ENCODE results near the gene KNTC1. TPM values are rescaled to one million over a fixed set of nuclear protein-coding genes. Genes with fewer than 3 reads are reported as not detected.

Gene KNTC1
- polyA plus RNA-seq, 6 donors from 2014 or later: 2.1 to 6.3 (median 3.7) TPM; not detected in 1

- H3K36me3 Mint-ChIP-seq: peaks cover 25 to 29% of the 10 kb centered on the region in 2 donors
Observed at GRCh38 chr12:122516544-122517361, 10.3 kb upstream of the KNTC1 start.

GRCh38 chr12:122517877-122518276 is 9.2 kb upstream of the KNTC1 start:
- Mint-ChIP-seq H3K27ac (peak overlapping the region in 1 of 6 donors; percentile 9), H3K36me3 (peaks cover 25 to 29% of the 10 kb centered on the region in 2 donors), H3K4me3 (no peak overlapping the region), H3K4me1 (peaks cover 11 to 19% (median 15%) of the 10 kb centered on the region in 3 donors), H3K9me3 (no peaks in the 10 kb centered on the region), H3K27me3 (no peaks in the 10 kb centered on the region)
- no peak for ATAC-seq (ENCODE audit: low read depth in 2 of 2)
- no peak for DNase-seq

More at GRCh38 chr12:122516544-122517361, 10.3 kb upstream of the KNTC1 start:
- H3K4me3 Mint-ChIP-seq: peak overlapping the region in 1 of 8 donors; percentile 31
- ATAC-seq (ENCODE audit: low read depth in 2 of 2): no peak
- H3K27ac Mint-ChIP-seq: peak overlapping the region in 3 of 6 donors; percentile 9 to 85 (median 84)
- H3K9me3 Mint-ChIP-seq: no peaks in the 10 kb centered on the region
- no peak for DNase-seq
- H3K4me1 Mint-ChIP-seq: peaks cover 7 to 12% (median 7%) of the 10 kb centered on the region in 3 donors
- no peaks in the 10 kb centered on the region for H3K27me3 Mint-ChIP-seq

GRCh38 chr12:122518908-122519307 is 8.1 kb upstream of the KNTC1 start:
- no peak for DNase-seq
- Mint-ChIP-seq H3K36me3 (peaks cover 25 to 29% of the 10 kb centered on the region in 2 donors), H3K27ac (no peak overlapping the region), H3K27me3 (no peaks in the 10 kb centered on the region), H3K4me3 (no peak overlapping the region), H3K9me3 (no peaks in the 10 kb centered on the region), H3K4me1 (peaks cover 17 to 29% (median 26%) of the 10 kb centered on the region in 3 donors)
- no peak for ATAC-seq (ENCODE audit: low read depth in 2 of 2)

- Mint-ChIP-seq H3K4me1 (peaks cover 22 to 34% (median 31%) of the 10 kb centered on the region in 3 donors), H3K9me3 (no peaks in the 10 kb centered on the region), H3K36me3 (peaks cover 25 to 29% of the 10 kb centered on the region in 2 donors), H3K27ac (no peak overlapping the region), H3K4me3 (no peak overlapping the region), H3K27me3 (no peaks in the 10 kb centered on the region)
- ATAC-seq (ENCODE audit: low read depth in 2 of 2): no peak
- DNase-seq: no peak
Observed at GRCh38 chr12:122519418-122519817, 7.6 kb upstream of the KNTC1 start.

- Mint-ChIP-seq H3K27me3 (no peaks in the 10 kb centered on the region), H3K4me1 (peaks cover 22 to 42% (median 41%) of the 10 kb centered on the region in 3 donors), H3K36me3 (peaks cover 25 to 29% of the 10 kb centered on the region in 2 donors), H3K27ac (peak overlapping the region in 2 of 6 donors; percentile 36 to 67), H3K4me3 (no peak overlapping the region), H3K9me3 (no peaks in the 10 kb centered on the region)
- no peak for DNase-seq
- no peak for ATAC-seq (ENCODE audit: low read depth in 2 of 2)
Observed at GRCh38 chr12:122520676-122521075, 6.4 kb upstream of the KNTC1 start.

- H3K27ac Mint-ChIP-seq: peak overlapping the region in 3 of 6 donors; percentile 8 to 76 (median 71)
- H3K27me3 Mint-ChIP-seq: no peaks in the 10 kb centered on the region
- peaks cover 14 to 17% of the 10 kb centered on the region in 2 donors for H3K36me3 Mint-ChIP-seq
- H3K9me3 Mint-ChIP-seq: no peaks in the 10 kb centered on the region
- ATAC-seq (ENCODE audit: low read depth in 2 of 2): no peak
- peaks cover 22 to 42% (median 41%) of the 10 kb centered on the region in 3 donors for H3K4me1 Mint-ChIP-seq
- DNase-seq: no peak
- H3K4me3 Mint-ChIP-seq: peak overlapping the region in 5 of 8 donors; percentile 24 to 93 (median 48)
Observed at GRCh38 chr12:122523280-122523679, 3.8 kb upstream of the KNTC1 start.

GRCh38 chr12:122523846-122524718 is 3.0 kb upstream of the KNTC1 start:
- peaks cover 14 to 17% of the 10 kb centered on the region in 2 donors for H3K36me3 Mint-ChIP-seq
- H3K27ac Mint-ChIP-seq: peak overlapping the region in 2 of 6 donors; percentile 8 to 72
- DNase-seq (no peak), ATAC-seq (ENCODE audit: low read depth in 2 of 2) (no peak)
- no peaks in the 10 kb centered on the region for H3K9me3 Mint-ChIP-seq
- peak overlapping the region in 5 of 8 donors; percentile 24 to 93 (median 60) for H3K4me3 Mint-ChIP-seq
- H3K27me3 Mint-ChIP-seq: no peaks in the 10 kb centered on the region
- H3K4me1 Mint-ChIP-seq: peaks cover 22 to 42% (median 41%) of the 10 kb centered on the region in 3 donors

- H3K4me1 Mint-ChIP-seq: peaks cover 11 to 28% (median 22%) of the 10 kb centered on the region in 3 donors
- no peaks in the 10 kb centered on the region for H3K9me3 Mint-ChIP-seq
- no peaks in the 10 kb centered on the region for H3K27me3 Mint-ChIP-seq
- H3K36me3 Mint-ChIP-seq: no peaks in the 10 kb centered on the region
- no peak overlapping the region for H3K4me3 Mint-ChIP-seq
- ATAC-seq (ENCODE audit: low read depth in 2 of 2) (peak in 1 of 2 donors; percentile 3), DNase-seq (peak; percentile 21)
- no peak overlapping the region for H3K27ac Mint-ChIP-seq
Observed at GRCh38 chr12:122527478-122527944, 462 bp downstream of the KNTC1 start.

- Mint-ChIP-seq H3K9me3 (no peaks in the 10 kb centered on the region), H3K4me3 (peak overlapping the region in 2 of 8 donors; percentile 22 to 51), H3K27ac (no peak overlapping the region), H3K36me3 (no peaks in the 10 kb centered on the region), H3K4me1 (peaks cover 7 to 20% (median 15%) of the 10 kb centered on the region in 3 donors), H3K27me3 (no peaks in the 10 kb centered on the region)
- ATAC-seq (ENCODE audit: low read depth in 2 of 2) (no peak), DNase-seq (no peak)
Observed at GRCh38 chr12:122528582-122528981, 1.5 kb downstream of the KNTC1 start.

- no peak for ATAC-seq (ENCODE audit: low read depth in 2 of 2)
- no peak overlapping the region for H3K27ac Mint-ChIP-seq
- H3K36me3 Mint-ChIP-seq: no peaks in the 10 kb centered on the region
- DNase-seq: no peak
- peaks cover 5 to 16% (median 11%) of the 10 kb centered on the region in 3 donors for H3K4me1 Mint-ChIP-seq
- H3K9me3 Mint-ChIP-seq: no peaks in the 10 kb centered on the region
- H3K27me3 Mint-ChIP-seq: no peaks in the 10 kb centered on the region
- peak overlapping the region in 3 of 8 donors; percentile 22 to 51 (median 40) for H3K4me3 Mint-ChIP-seq
Observed at GRCh38 chr12:122528992-122529391, 1.9 kb downstream of the KNTC1 start.

GRCh38 chr12:122533856-122534255 is 6.8 kb downstream of the KNTC1 start:
- peaks cover 0 to 5% of the 10 kb centered on the region in 2 donors for H3K36me3 Mint-ChIP-seq
- ATAC-seq (ENCODE audit: low read depth in 2 of 2) (no peak), DNase-seq (no peak)
- H3K27ac Mint-ChIP-seq: no peak overlapping the region
- no peak overlapping the region for H3K4me3 Mint-ChIP-seq
- no peaks in the 10 kb centered on the region for H3K9me3 Mint-ChIP-seq
- H3K4me1 Mint-ChIP-seq: no peaks in the 10 kb centered on the region
- no peaks in the 10 kb centered on the region for H3K27me3 Mint-ChIP-seq

- Mint-ChIP-seq H3K4me3 (peak overlapping the region in 1 of 8 donors; percentile 20), H3K4me1 (peaks cover 0 to 2% (median 0%) of the 10 kb centered on the region in 3 donors), H3K36me3 (peaks cover 0 to 5% of the 10 kb centered on the region in 2 donors), H3K9me3 (no peaks in the 10 kb centered on the region), H3K27ac (no peak overlapping the region), H3K27me3 (no peaks in the 10 kb centered on the region)
- DNase-seq (no peak), ATAC-seq (ENCODE audit: low read depth in 2 of 2) (no peak)
Observed at GRCh38 chr12:122537021-122537420, 10.0 kb downstream of the KNTC1 start.

GRCh38 chr12:122538496-122538895 is 11.4 kb downstream of the KNTC1 start:
- DNase-seq (no peak), ATAC-seq (ENCODE audit: low read depth in 2 of 2) (no peak)
- Mint-ChIP-seq H3K9me3 (no peaks in the 10 kb centered on the region), H3K4me1 (peaks cover 0 to 2% (median 0%) of the 10 kb centered on the region in 3 donors), H3K4me3 (no peak overlapping the region), H3K27ac (no peak overlapping the region), H3K27me3 (no peaks in the 10 kb centered on the region), H3K36me3 (peaks cover 0 to 9% of the 10 kb centered on the region in 2 donors)
